HFFc6 (cell line): Measurements from ENCODE around the gene MAPK6. TPM values are rescaled to one million over a fixed set of nuclear protein-coding genes. Genes with fewer than 3 reads are reported as not detected.
"Not testable (repeated sequence)": the region's sequence is repeated elsewhere in the genome, so short reads cannot be mapped to it uniquely, and the experiment has no call there.

ENCODE experiments used
- DNase-seq: peaks from one replicate; pipeline ENCODE4 v3.0.0-alpha.2; 2018
- H3K27ac Mint-ChIP-seq: 2 replicates; pipeline ENCODE4 v1.8.0; 2020; ENCODE audit warnings: mild to moderate bottlenecking, mixed read lengths
- H3K27me3 Mint-ChIP-seq: 2 replicates; pipeline ENCODE4 v1.8.0; 2021; ENCODE audit warnings: mild to moderate bottlenecking, moderate library complexity, mixed read lengths; ENCODE audit not compliant: insufficient read depth
- H3K36me3 Mint-ChIP-seq: 2 replicates; pipeline ENCODE4 v1.8.0; 2021; ENCODE audit warnings: low read depth, mixed read lengths
- H3K4me1 Mint-ChIP-seq: 2 replicates; pipeline ENCODE4 v1.8.0; 2020; ENCODE audit warnings: low read depth, mixed read lengths
- H3K4me3 Mint-ChIP-seq: 2 replicates; pipeline ENCODE4 v1.8.0; 2020; ENCODE audit warnings: mild to moderate bottlenecking, moderate library complexity, mixed read lengths
- H3K9me3 Mint-ChIP-seq: 2 replicates; pipeline ENCODE4 v1.8.0; 2020; ENCODE audit warnings: mild to moderate bottlenecking, mixed read lengths
- total RNA-seq, 6 experiments: library from RNA; stranded (reverse); fragmentation: NEBNext Ultra II Directional; extraction: Animal tissue kit (Norgen Biotek cat#: 25700); gene quantifications; 2 replicates in 1 of 6; 3 replicates in 5 of 6; pipeline ENCODE4 v1.2.3, GENCODE V29; 2021
- TF ChIP-seq, protein P1 (sequence below): fragments of 200-600 bp; sonication (generic); IDR thresholded peaks from 2 replicates; pipeline ENCODE4 v1.5.0; 2021; ENCODE audit warnings: antibody characterized with exemption, mild to moderate bottlenecking

MAPK6 gene
- total RNA-seq, 6 experiments from 2014 or later = 43.0 to 61.9 (median 54.6) TPM

DNA sequence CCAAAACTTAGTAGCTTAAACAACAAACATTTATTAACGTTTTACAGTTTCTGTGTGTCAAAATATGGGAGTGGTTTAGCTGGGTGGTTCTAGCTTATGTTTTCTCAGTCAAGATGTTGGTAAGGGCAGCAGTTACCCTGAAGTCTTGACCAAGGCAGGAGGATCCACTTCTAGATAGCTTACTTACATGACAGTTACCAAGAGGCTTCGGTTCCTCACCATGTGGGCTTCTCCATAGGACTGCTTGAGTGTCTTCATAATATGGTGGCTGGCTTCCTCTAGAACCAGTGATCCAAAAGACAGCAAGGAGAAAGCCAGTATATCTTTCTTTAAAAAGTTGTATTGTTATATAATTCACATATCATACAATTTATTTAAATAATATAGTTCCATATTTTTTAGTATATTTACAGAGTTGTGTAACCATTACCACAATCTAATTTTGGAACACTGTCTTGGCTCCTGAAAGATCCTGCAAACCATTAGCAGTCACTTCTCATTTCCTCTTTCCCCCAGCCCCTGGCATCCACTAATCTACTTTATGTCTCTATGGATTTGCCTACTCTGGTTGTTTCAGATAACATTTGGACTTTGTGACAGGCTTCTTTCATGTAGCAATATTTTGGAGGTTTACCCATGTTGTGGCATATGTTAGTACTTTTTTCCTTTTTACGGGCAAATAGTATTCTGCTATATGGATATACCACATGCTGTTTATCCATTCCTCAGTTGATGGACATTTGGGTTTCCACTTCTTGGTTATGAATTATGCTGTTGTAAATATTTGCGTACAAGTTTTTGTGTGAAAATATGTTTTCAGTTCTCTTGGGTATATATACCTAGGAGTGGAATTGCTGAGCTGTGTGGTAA lies 33.3 kb downstream of the MAPK6 start:
- TF ChIP-seq, protein P1, sequence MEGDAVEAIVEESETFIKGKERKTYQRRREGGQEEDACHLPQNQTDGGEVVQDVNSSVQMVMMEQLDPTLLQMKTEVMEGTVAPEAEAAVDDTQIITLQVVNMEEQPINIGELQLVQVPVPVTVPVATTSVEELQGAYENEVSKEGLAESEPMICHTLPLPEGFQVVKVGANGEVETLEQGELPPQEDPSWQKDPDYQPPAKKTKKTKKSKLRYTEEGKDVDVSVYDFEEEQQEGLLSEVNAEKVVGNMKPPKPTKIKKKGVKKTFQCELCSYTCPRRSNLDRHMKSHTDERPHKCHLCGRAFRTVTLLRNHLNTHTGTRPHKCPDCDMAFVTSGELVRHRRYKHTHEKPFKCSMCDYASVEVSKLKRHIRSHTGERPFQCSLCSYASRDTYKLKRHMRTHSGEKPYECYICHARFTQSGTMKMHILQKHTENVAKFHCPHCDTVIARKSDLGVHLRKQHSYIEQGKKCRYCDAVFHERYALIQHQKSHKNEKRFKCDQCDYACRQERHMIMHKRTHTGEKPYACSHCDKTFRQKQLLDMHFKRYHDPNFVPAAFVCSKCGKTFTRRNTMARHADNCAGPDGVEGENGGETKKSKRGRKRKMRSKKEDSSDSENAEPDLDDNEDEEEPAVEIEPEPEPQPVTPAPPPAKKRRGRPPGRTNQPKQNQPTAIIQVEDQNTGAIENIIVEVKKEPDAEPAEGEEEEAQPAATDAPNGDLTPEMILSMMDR = no peak
- Mint-ChIP-seq H3K4me1 (peaks cover 41% of the 10 kb centered on the region), H3K27me3 (no peaks in the 10 kb centered on the region; the same call in 1 of the 2 replicates), H3K36me3 (peaks cover 41% of the 10 kb centered on the region), H3K4me3 (peak overlapping the region; percentile 62), H3K27ac (peak overlapping the region; percentile 86), H3K9me3 (no peaks in the 10 kb centered on the region)
- no peak for DNase-seq

DNA sequence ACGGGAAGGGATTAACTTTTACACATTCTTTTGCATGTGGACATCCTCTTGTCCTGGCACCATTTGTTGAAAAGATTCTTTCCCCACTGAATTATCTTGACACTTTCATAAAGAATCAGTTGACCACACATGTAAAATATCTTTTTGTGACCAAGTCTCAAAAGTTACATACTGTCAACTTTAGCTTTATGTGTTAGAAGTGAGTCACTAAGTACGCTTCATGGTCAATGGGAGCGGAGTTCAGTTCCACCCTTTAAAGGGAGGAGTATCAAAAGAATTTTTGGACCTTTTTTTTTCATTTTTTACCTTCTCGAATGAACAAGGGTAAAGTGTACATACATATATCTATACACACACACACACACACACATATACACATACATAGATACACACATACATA lies 35.4 kb downstream of the MAPK6 start:
- Mint-ChIP-seq H3K27me3 (no peaks in the 10 kb centered on the region; the same call in 1 of the 2 replicates), H3K4me1 (peaks cover 35% of the 10 kb centered on the region), H3K9me3 (no peaks in the 10 kb centered on the region), H3K4me3 (no peak overlapping the region), H3K36me3 (peaks cover 39% of the 10 kb centered on the region), H3K27ac (no peak overlapping the region)
- TF ChIP-seq, protein P1 = no peak
- DNase-seq = no peak

DNA sequence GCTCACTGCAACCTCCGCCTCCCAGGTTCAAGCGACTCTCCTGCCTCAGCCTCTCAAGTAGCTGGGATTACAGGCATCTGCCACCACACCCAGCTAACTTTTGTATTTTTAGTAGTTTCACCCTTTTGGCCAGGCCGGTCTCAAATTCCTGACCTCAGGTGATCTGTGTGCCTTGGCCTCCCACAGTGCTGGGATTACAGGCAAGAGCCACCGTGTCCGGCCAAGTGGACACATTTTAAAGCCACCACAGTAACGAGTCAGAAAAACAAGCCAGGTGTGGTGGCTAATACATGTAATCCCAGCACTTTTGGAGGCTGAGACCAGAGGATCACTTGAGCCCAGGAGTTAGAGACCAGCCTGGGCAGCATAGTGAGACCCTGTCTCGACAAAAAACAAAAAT lies 35.8 kb downstream of the MAPK6 start:
- not testable (repeated sequence) for DNase-seq, H3K4me3 Mint-ChIP-seq, H3K27ac Mint-ChIP-seq, H3K9me3 Mint-ChIP-seq, H3K27me3 Mint-ChIP-seq
- peaks cover 32% of the 10 kb centered on the region for H3K4me1 Mint-ChIP-seq
- peaks cover 37% of the 10 kb centered on the region for H3K36me3 Mint-ChIP-seq

GRCh38 chr15:52056001-52056400 lies 37.0 kb downstream of the MAPK6 start:
- DNase-seq = no peak
- Mint-ChIP-seq H3K27ac (no peak overlapping the region), H3K27me3 (no peaks in the 10 kb centered on the region; the same call in 1 of the 2 replicates), H3K4me3 (no peak overlapping the region), H3K36me3 (peaks cover 29% of the 10 kb centered on the region), H3K9me3 (no peaks in the 10 kb centered on the region), H3K4me1 (peaks cover 21% of the 10 kb centered on the region)
- TF ChIP-seq, protein P1 = no peak

DNA sequence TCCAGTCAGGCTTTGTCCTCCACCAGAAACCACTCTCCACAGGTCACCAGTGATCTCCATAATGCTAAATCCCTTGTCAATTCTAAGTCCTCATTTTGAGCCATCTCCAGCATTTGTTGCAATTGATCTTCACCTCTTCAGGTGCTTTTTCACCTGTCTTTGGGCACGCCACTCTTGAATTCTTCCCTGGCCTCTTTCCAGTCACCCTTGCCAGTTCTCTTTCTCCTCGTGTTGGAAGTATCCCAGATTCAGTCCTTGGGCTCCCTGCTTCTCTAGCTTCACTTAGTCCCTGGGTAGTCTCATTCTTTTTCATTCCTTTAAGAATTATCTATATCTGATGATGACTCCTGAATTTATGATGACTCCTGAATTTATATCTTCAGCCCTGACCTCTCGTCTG lies 37.5 kb downstream of the MAPK6 start:
- H3K4me3 Mint-ChIP-seq = no peak overlapping the region
- peaks cover 19% of the 10 kb centered on the region for H3K4me1 Mint-ChIP-seq
- no peak for DNase-seq
- TF ChIP-seq, protein P1 = no peak
- H3K9me3 Mint-ChIP-seq = no peaks in the 10 kb centered on the region
- peaks cover 30% of the 10 kb centered on the region for H3K36me3 Mint-ChIP-seq
- no peak overlapping the region for H3K27ac Mint-ChIP-seq
- no peaks in the 10 kb centered on the region; the same call in 1 of the 2 replicates for H3K27me3 Mint-ChIP-seq

- Mint-ChIP-seq H3K9me3 (no peaks in the 10 kb centered on the region), H3K4me3 (no peak overlapping the region), H3K27me3 (no peaks in the 10 kb centered on the region; the same call in 1 of the 2 replicates), H3K27ac (no peak overlapping the region), H3K36me3 (peaks cover 20% of the 10 kb centered on the region), H3K4me1 (peaks cover 7% of the 10 kb centered on the region)
- no peak for DNase-seq
- TF ChIP-seq, protein P1 = no peak
Measured at GRCh38 chr15:52057996-52058395, 39.0 kb downstream of the MAPK6 start.
